ENCODE measurements around the gene POP5.

The POP5 gene

DNA sequence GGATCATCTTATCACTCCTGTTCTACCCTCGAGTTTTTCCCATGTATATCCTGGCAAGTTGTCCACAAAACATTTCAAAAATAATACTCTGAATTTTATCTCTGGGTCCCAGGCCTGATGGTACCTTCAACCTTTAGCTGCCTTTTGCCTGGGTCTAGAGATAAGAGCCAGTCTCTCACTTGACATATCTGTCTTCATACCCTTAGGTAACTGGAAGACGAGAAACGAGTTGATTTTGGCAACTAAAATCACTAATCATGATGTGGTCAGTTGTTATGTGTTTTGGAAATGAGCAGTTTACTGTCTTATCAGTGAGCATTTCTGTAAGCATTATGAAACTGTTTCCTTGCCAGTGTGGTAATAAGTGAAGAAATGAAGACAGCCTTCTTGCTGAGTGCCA lies 40.8 kb downstream of the POP5 start:
- TF ChIP-seq ZC3H10 (CRISPR knock-in tag; IDR thresholded peaks at IDR 0.05), result no peak
- TF ChIP-seq ZNF565 (CRISPR knock-in tag; conservative IDR thresholded peaks at IDR 0.05; ENCODE audit: low read depth), result no peak
- TF ChIP-seq, protein P1, sequence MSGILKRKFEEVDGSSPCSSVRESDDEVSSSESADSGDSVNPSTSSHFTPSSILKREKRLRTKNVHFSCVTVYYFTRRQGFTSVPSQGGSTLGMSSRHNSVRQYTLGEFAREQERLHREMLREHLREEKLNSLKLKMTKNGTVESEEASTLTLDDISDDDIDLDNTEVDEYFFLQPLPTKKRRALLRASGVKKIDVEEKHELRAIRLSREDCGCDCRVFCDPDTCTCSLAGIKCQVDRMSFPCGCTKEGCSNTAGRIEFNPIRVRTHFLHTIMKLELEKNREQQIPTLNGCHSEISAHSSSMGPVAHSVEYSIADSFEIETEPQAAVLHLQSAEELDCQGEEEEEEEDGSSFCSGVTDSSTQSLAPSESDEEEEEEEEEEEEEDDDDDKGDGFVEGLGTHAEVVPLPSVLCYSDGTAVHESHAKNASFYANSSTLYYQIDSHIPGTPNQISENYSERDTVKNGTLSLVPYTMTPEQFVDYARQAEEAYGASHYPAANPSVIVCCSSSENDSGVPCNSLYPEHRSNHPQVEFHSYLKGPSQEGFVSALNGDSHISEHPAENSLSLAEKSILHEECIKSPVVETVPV (CRISPR knock-in tag; IDR thresholded peaks at IDR 0.05), result no peak
- TF ChIP-seq PPARA (CRISPR knock-in tag; IDR thresholded peaks at IDR 0.05; ENCODE audit: borderline replicate concordance), result no peak
- ATAC-seq, result no peak

DNA sequence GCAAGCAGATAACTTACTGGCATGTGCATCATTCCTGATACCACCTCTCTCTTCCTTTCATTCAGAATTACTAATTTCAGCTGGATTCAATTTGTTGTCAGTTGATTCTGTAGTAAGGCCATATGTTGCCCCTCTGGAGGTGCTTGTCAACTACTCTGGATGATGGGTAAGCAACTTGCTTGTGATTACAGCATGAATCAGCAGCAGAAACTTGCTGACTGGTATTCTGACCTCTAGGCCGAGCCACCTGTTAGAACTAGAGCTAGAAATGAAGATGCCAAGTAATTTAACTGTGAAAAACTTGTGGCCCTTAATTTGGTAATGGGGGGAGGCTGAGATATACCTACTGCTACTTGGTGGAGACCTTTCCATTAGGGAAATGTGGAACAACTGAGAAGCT lies 41.9 kb downstream of the POP5 start:
- ATAC-seq, result peak; percentile 21
- TF ChIP-seq CSDC2 (CRISPR knock-in tag; IDR thresholded peaks at IDR 0.05) (no peak), TOX (CRISPR knock-in tag; IDR thresholded peaks at IDR 0.05; ENCODE audit: borderline replicate concordance) (no peak), SNAI2 (CRISPR knock-in tag; IDR thresholded peaks at IDR 0.05) (no peak), ZFP3 (CRISPR knock-in tag; IDR thresholded peaks at IDR 0.05) (no peak)

DNA sequence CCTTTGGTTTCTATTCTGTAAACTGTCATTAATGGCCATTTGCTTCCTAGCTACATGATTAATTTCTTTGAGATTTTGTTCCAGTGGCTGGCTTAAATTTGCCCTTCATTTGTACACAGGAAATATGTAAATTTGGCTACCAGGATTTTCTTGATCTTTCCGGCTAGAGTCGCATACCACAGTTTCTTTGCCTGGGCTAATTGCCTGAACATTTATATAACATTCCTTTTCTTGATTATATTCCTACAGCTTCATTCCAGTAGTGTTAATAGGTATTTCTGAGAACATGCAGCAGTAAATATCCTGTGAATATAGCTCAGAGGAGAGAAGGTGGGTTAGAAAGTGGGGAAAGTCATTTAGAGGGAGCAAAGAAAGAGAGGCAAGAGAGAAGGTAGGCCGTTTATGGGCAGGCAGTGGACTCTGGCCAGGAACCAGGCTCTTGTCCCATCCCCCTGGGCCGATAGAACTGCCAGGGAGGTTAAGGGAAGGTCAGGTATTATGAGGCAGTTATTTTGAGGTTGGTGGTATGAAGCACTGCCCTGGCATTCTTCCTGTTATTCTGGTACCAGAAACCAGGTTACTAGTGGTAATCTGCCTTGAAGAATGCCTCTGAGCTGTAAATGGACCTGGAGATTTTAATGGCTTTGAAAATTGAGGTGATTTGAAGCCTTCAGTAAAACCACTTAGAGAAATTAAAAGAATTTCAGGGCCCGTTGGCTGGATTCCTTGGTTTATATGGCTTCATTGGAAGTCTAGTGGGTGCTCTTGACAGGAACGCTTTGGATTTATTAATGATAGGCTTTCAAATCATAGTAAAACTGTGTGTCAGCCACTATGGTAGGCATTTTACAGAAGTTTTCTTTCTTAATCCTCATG lies 42.7 kb downstream of the POP5 start:
- ATAC-seq, result peak; percentile 67
- no peak for TF ChIP-seq ESRRG (CRISPR knock-in tag; IDR thresholded peaks at IDR 0.05)
- peak; percentile 56; the same call in 1 of the 2 replicates for TF ChIP-seq ISL1 (CRISPR knock-in tag; IDR thresholded peaks at IDR 0.05)

DNA sequence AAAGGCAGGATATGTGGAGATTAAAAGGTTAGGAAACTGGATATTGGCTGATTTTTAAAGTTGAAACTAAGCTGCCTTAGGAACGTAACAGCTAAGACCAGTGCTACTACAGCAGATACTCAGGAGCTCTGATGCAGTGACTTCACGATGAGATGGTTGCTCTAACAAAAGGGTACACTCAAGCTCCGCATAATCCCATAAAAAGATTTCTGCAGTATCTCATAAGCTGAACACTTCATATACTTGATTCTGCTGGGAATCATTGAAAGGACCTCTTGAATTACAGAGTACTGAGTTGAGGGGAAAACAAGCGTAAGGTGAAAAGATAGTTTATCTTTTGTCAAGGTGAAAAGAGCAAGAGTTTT lies 43.4 kb downstream of the POP5 start:
- TF ChIP-seq TCF4 (CRISPR knock-in tag; IDR thresholded peaks at IDR 0.05; ENCODE audit: borderline replicate concordance), result no peak
- TF ChIP-seq, protein P2, sequence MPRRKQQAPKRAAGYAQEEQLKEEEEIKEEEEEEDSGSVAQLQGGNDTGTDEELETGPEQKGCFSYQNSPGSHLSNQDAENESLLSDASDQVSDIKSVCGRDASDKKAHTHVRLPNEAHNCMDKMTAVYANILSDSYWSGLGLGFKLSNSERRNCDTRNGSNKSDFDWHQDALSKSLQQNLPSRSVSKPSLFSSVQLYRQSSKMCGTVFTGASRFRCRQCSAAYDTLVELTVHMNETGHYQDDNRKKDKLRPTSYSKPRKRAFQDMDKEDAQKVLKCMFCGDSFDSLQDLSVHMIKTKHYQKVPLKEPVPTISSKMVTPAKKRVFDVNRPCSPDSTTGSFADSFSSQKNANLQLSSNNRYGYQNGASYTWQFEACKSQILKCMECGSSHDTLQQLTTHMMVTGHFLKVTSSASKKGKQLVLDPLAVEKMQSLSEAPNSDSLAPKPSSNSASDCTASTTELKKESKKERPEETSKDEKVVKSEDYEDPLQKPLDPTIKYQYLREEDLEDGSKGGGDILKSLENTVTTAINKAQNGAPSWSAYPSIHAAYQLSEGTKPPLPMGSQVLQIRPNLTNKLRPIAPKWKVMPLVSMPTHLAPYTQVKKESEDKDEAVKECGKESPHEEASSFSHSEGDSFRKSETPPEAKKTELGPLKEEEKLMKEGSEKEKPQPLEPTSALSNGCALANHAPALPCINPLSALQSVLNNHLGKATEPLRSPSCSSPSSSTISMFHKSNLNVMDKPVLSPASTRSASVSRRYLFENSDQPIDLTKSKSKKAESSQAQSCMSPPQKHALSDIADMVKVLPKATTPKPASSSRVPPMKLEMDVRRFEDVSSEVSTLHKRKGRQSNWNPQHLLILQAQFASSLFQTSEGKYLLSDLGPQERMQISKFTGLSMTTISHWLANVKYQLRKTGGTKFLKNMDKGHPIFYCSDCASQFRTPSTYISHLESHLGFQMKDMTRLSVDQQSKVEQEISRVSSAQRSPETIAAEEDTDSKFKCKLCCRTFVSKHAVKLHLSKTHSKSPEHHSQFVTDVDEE (CRISPR knock-in tag; IDR thresholded peaks at IDR 0.05), result no peak
- TF ChIP-seq ESRRG (CRISPR knock-in tag; IDR thresholded peaks at IDR 0.05), result no peak
- no peak for TF ChIP-seq BACH2 (CRISPR knock-in tag; IDR thresholded peaks at IDR 0.05; ENCODE audit: borderline replicate concordance)
- TF ChIP-seq ZC3H10 (CRISPR knock-in tag; IDR thresholded peaks at IDR 0.05), result no peak
- TF ChIP-seq, protein P1 (CRISPR knock-in tag; IDR thresholded peaks at IDR 0.05), result no peak
- TF ChIP-seq ARNTL (CRISPR knock-in tag; IDR thresholded peaks at IDR 0.05; ENCODE audit: borderline replicate concordance, low read depth), result no peak
- TF ChIP-seq SNAI2 (CRISPR knock-in tag; IDR thresholded peaks at IDR 0.05), result no peak
- no peak for TF ChIP-seq ZFP3 (CRISPR knock-in tag; IDR thresholded peaks at IDR 0.05)
- no peak for TF ChIP-seq RARB (CRISPR knock-in tag; IDR thresholded peaks at IDR 0.05)
- no peak for TF ChIP-seq ISL1 (CRISPR knock-in tag; IDR thresholded peaks at IDR 0.05)
- TF ChIP-seq CSDC2 (CRISPR knock-in tag; IDR thresholded peaks at IDR 0.05), result no peak
- TF ChIP-seq, protein P3, sequence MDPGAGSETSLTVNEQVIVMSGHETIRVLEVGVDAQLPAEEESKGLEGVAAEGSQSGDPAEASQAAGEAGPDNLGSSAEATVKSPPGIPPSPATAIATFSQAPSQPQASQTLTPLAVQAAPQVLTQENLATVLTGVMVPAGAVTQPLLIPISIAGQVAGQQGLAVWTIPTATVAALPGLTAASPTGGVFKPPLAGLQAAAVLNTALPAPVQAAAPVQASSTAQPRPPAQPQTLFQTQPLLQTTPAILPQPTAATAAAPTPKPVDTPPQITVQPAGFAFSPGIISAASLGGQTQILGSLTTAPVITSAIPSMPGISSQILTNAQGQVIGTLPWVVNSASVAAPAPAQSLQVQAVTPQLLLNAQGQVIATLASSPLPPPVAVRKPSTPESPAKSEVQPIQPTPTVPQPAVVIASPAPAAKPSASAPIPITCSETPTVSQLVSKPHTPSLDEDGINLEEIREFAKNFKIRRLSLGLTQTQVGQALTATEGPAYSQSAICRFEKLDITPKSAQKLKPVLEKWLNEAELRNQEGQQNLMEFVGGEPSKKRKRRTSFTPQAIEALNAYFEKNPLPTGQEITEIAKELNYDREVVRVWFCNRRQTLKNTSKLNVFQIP (CRISPR knock-in tag; IDR thresholded peaks at IDR 0.05; ENCODE audit: borderline replicate concordance, low read depth), result no peak
- no peak for TF ChIP-seq TOX (CRISPR knock-in tag; IDR thresholded peaks at IDR 0.05; ENCODE audit: borderline replicate concordance)
- TF ChIP-seq GLIS3 (CRISPR knock-in tag; IDR thresholded peaks at IDR 0.05), result no peak
- no peak for ATAC-seq
